H9 (cell line): ENCODE measurements around the gene ATOH7. TPM values are rescaled to one million over a fixed set of nuclear protein-coding genes. Genes with fewer than 3 reads are reported as not detected.
"Not testable (repeated sequence)": the region's sequence is repeated elsewhere in the genome, so short reads cannot be mapped to it uniquely, and the experiment has no call there.

Experiments
- DNase-seq: peaks from one replicate; pipeline ENCODE4 v3.0.0-alpha.2; 2017
- H2AFZ ChIP-seq: one replicate; pipeline ENCODE4 v1.6.1; 2013; ENCODE audit warnings: mild to moderate bottlenecking, low read length, control low read depth, moderate library complexity
- H2AK5ac ChIP-seq: 2 replicates; pipeline ENCODE4 v1.6.1; 2013; ENCODE audit warnings: low read length, control low read depth, mixed read lengths; ENCODE audit not compliant: insufficient read length
- H2BK120ac ChIP-seq: one replicate; pipeline ENCODE4 v1.6.1; 2013; ENCODE audit warnings: low read depth, mild to moderate bottlenecking, low read length, control low read depth, inconsistent platforms; ENCODE audit not compliant: poor library complexity, severe bottlenecking
- H2BK12ac ChIP-seq: 2 replicates; pipeline ENCODE4 v1.6.1; 2013; ENCODE audit warnings: low read length, control low read depth, mixed read lengths, low read depth; ENCODE audit not compliant: insufficient read length
- H2BK15ac ChIP-seq: 2 replicates; pipeline ENCODE4 v1.6.1; 2013; ENCODE audit warnings: low read depth, low read length, control low read depth
- H2BK20ac ChIP-seq: one replicate; pipeline ENCODE4 v1.6.1; 2013; ENCODE audit warnings: low read depth, mild to moderate bottlenecking, low read length, control low read depth, inconsistent platforms; ENCODE audit not compliant: poor library complexity, severe bottlenecking
- H2BK5ac ChIP-seq: 2 replicates; pipeline ENCODE4 v1.6.1; 2013; ENCODE audit warnings: low read length, control low read depth, mixed read lengths; ENCODE audit not compliant: insufficient read length
- H3K14ac ChIP-seq: 2 replicates; pipeline ENCODE4 v1.6.1; 2013; ENCODE audit warnings: low read length, control low read depth; ENCODE audit not compliant: insufficient read depth
- H3K18ac ChIP-seq: 2 replicates; pipeline ENCODE4 v1.6.1; 2013; ENCODE audit warnings: low read depth, mild to moderate bottlenecking, mixed read lengths, low read length, control low read depth; ENCODE audit not compliant: insufficient read length
- H3K23ac ChIP-seq: 2 replicates; pipeline ENCODE4 v1.6.1; 2013; ENCODE audit warnings: low read length, control low read depth, mixed read lengths, low read depth; ENCODE audit not compliant: insufficient read length
- H3K23me2 ChIP-seq: 2 replicates; pipeline ENCODE4 v1.6.1; 2013; ENCODE audit warnings: low read depth, mild to moderate bottlenecking, mixed read lengths, low read length, control low read depth; ENCODE audit not compliant: insufficient read length, poor library complexity, severe bottlenecking
- H3K27ac ChIP-seq: 2 replicates; pipeline ENCODE4 v1.5.1; 2013; ENCODE audit warnings: low read length, control low read depth, mixed read lengths, low read depth; ENCODE audit not compliant: insufficient read length
- H3K27me3 ChIP-seq: 2 replicates; pipeline ENCODE4 v1.6.1; 2013; ENCODE audit warnings: low read length, control low read depth, inconsistent platforms; ENCODE audit not compliant: insufficient read depth
- H3K4ac ChIP-seq: 2 replicates; pipeline ENCODE4 v1.6.1; 2013; ENCODE audit warnings: low read depth, mild to moderate bottlenecking, control low read depth, inconsistent platforms, low read length, moderate library complexity
- H3K4me1 ChIP-seq: 2 replicates; pipeline ENCODE4 v1.6.1; 2013; ENCODE audit warnings: low read length, control low read depth, inconsistent platforms; ENCODE audit not compliant: insufficient read depth
- H3K4me2 ChIP-seq: 2 replicates; pipeline ENCODE4 v1.6.1; 2013; ENCODE audit warnings: low read length, control low read depth, mixed read lengths; ENCODE audit not compliant: insufficient read length, insufficient read depth
- H3K56ac ChIP-seq: 2 replicates; pipeline ENCODE4 v1.6.1; 2013; ENCODE audit warnings: low read depth, mild to moderate bottlenecking, mixed read lengths, low read length, control low read depth; ENCODE audit not compliant: insufficient read length
- H3K79me1 ChIP-seq: 2 replicates; pipeline ENCODE4 v1.6.1; 2013; ENCODE audit warnings: low read depth, mild to moderate bottlenecking, moderate library complexity, low read length, control low read depth, inconsistent platforms; ENCODE audit not compliant: insufficient read depth, poor library complexity, severe bottlenecking
- H3K79me2 ChIP-seq: 2 replicates; pipeline ENCODE4 v1.6.1; 2013; ENCODE audit warnings: low read length, control low read depth, inconsistent platforms; ENCODE audit not compliant: insufficient read depth
- H3K9ac ChIP-seq: 2 replicates; pipeline ENCODE4 v1.6.1; 2013; ENCODE audit warnings: low read length, control low read depth, mixed read lengths; ENCODE audit not compliant: insufficient read length; ENCODE audit errors: extremely low read depth
- H3K9me3 ChIP-seq: one replicate; pipeline ENCODE4 v1.6.1; 2013; ENCODE audit warnings: low read depth, low read length, inconsistent platforms; ENCODE audit not compliant: control insufficient read depth
- H3T11ph ChIP-seq: one replicate; pipeline ENCODE4 v1.6.1; 2013; ENCODE audit warnings: mild to moderate bottlenecking, low read length, control low read depth, inconsistent platforms
- H4K20me1 ChIP-seq: one replicate; pipeline ENCODE4 v1.6.1; 2013; ENCODE audit not compliant: control insufficient read depth, insufficient read length, insufficient read depth
- H4K5ac ChIP-seq: 2 replicates; pipeline ENCODE4 v1.6.1; 2013; ENCODE audit warnings: low read depth, mild to moderate bottlenecking, mixed read lengths, low read length, control low read depth; ENCODE audit not compliant: insufficient read length
- H4K8ac ChIP-seq: replicated peaks from 2 replicates; pipeline ENCODE4 v1.6.1; 2013; ENCODE audit warnings: low read length, control low read depth, mixed read lengths, low read depth; ENCODE audit not compliant: insufficient read length
- H4K91ac ChIP-seq: 2 replicates; pipeline ENCODE4 v1.6.1; 2013; ENCODE audit warnings: low read depth, mild to moderate bottlenecking, moderate library complexity, mixed read lengths, low read length, control low read depth; ENCODE audit not compliant: insufficient read length
- H3K27ac Mint-ChIP-seq, 3 experiments: 2 replicates in 2 of 3; 3 replicates in 1 of 3; pipeline ENCODE4 v1.8.0; 2020 to 2021; ENCODE audit warnings: mixed read lengths in 3 of 3, mild to moderate bottlenecking in 1 of 3, moderate library complexity in 1 of 3
- H3K27me3 Mint-ChIP-seq: 2 replicates; pipeline ENCODE4 v1.8.0; 2021; ENCODE audit warnings: low read depth, mild to moderate bottlenecking, moderate library complexity, mixed read lengths
- H3K36me3 Mint-ChIP-seq, 3 experiments: 2 replicates in 2 of 3; 3 replicates in 1 of 3; pipeline ENCODE4 v1.8.0; 2020 to 2021; ENCODE audit warnings: low read depth in 3 of 3, mixed read lengths in 3 of 3; ENCODE audit not compliant: insufficient read depth in 1 of 3
- H3K4me1 Mint-ChIP-seq, 2 experiments: 2 replicates each; pipeline ENCODE4 v1.8.0; 2020; ENCODE audit warnings: mixed read lengths in 2 of 2
- H3K4me3 Mint-ChIP-seq, 2 experiments: 2 replicates in 1 of 2; 3 replicates in 1 of 2; pipeline ENCODE4 v1.8.0; 2020 to 2021; ENCODE audit warnings: mild to moderate bottlenecking in 2 of 2, mixed read lengths in 2 of 2, moderate library complexity in 1 of 2
- H3K9me3 Mint-ChIP-seq, 2 experiments: 2 replicates in 1 of 2; 3 replicates in 1 of 2; pipeline ENCODE4 v1.8.0; 2020; ENCODE audit warnings: mild to moderate bottlenecking in 2 of 2, mixed read lengths in 2 of 2, moderate library complexity in 1 of 2
- WGBS: extraction: QIAGEN DNeasy Blood & Tissue Kit; methylation state at CpG from one replicate; pipeline ENCODE4 v1.1.7; 2013; ENCODE audit warnings: missing lambda C conversion rate, low lambda C conversion rate, mixed read lengths; ENCODE audit not compliant: insufficient read length; ENCODE audit errors: extremely low coverage; 5-methylcytosine and 5-hydroxymethylcytosine counted together
- total RNA-seq: library from RNA; stranded (reverse); gene quantifications from 2 replicates; pipeline ENCODE4 v1.2.1, GENCODE V29; 2021

ATOH7 gene
- total RNA-seq, 1 experiment from 2014 or later = 0.20 TPM

GRCh38 chr10:68277814-68278213 is 45.9 kb upstream of the ATOH7 start:
- H3K18ac ChIP-seq, H3K27ac ChIP-seq, H3K79me1 ChIP-seq, H3K4me3 Mint-ChIP-seq, H3K56ac ChIP-seq, H2BK5ac ChIP-seq, H2BK12ac ChIP-seq, H3K4me2 ChIP-seq, H4K5ac ChIP-seq, H3K27me3 ChIP-seq, DNase-seq, H4K20me1 ChIP-seq, H2BK20ac ChIP-seq, H2AK5ac ChIP-seq, H3K9ac ChIP-seq, H3T11ph ChIP-seq, H3K4me1 Mint-ChIP-seq, H3K23me2 ChIP-seq, H3K4me1 ChIP-seq, H2BK15ac ChIP-seq, H4K8ac ChIP-seq, H3K4ac ChIP-seq, H3K23ac ChIP-seq, H3K27ac Mint-ChIP-seq, H4K91ac ChIP-seq, H2AFZ ChIP-seq, H3K79me2 ChIP-seq, H2BK120ac ChIP-seq, H3K14ac ChIP-seq, H3K9me3 ChIP-seq: not testable (repeated sequence)
- no CpG with 5 or more reads among the region's 2 CpGs for WGBS
- Mint-ChIP-seq H3K27me3 (peaks cover 13% of the 10 kb centered on the region), H3K36me3 (peaks cover 14 to 27% (median 19%) of the 10 kb centered on the region in 3 experiments), H3K9me3 (peaks cover 34 to 42% of the 10 kb centered on the region in 2 experiments)
